COLO829 (cell line): ENCODE data around the gene S1PR4.

Experiments used
- DNase-seq: peaks from one replicate; pipeline ENCODE4 v3.0.0; 2012; ENCODE audit warnings: low spot score

The S1PR4 gene

GRCh38 chr19:3178377-3178972 is at the start of gene S1PR4:
Gene S1PR4 (plus strand): TSS chr19:3178769. CDS start chr19:3178793, 24 bp downstream.
- DNase-seq: no peak

GRCh38 chr19:3129112-3129511 is 49.5 kb upstream of the S1PR4 start:
- no peak for DNase-seq

- DNase-seq: no peak
These were observed 47.4 kb upstream of the S1PR4 start for GRCh38 chr19:3131168-3131567.

- no peak for DNase-seq
These were observed 45.4 kb upstream of the S1PR4 start for GRCh38 chr19:3132971-3133792.

GRCh38 chr19:3133793-3134116 is 44.8 kb upstream of the S1PR4 start:
- DNase-seq: no peak

- no peak for DNase-seq
These were observed 42.4 kb upstream of the S1PR4 start, which contains the start of gene GNA15 for GRCh38 chr19:3135961-3136683. Gene GNA15 (plus strand): TSS chr19:3136033. CDS start chr19:3136451, 418 bp downstream.

GRCh38 chr19:3136684-3137055 is 41.9 kb upstream of the S1PR4 start:
- DNase-seq: no peak

- DNase-seq: no peak
These were observed 41.5 kb upstream of the S1PR4 start for GRCh38 chr19:3137119-3137518.

GRCh38 chr19:3138268-3138667 is 40.3 kb upstream of the S1PR4 start:
- DNase-seq: no peak

- no peak for DNase-seq
These were observed 37.9 kb upstream of the S1PR4 start for GRCh38 chr19:3140667-3141038.

GRCh38 chr19:3142292-3142670 is 36.3 kb upstream of the S1PR4 start:
- peak; percentile 80 for DNase-seq

- DNase-seq: no peak
These were observed 35.7 kb upstream of the S1PR4 start for GRCh38 chr19:3142781-3143337.

GRCh38 chr19:3145909-3146676 is 32.5 kb upstream of the S1PR4 start:
- no peak for DNase-seq

- no peak for DNase-seq
These were observed 31.9 kb upstream of the S1PR4 start for GRCh38 chr19:3146677-3147100.

- DNase-seq: no peak
These were observed 30.1 kb upstream of the S1PR4 start for GRCh38 chr19:3148503-3148902.

GRCh38 chr19:3149089-3149488 is 29.5 kb upstream of the S1PR4 start:
- DNase-seq: no peak

GRCh38 chr19:3149526-3150505 is 28.8 kb upstream of the S1PR4 start:
- DNase-seq: no peak

- no peak for DNase-seq
These were observed 27.7 kb upstream of the S1PR4 start for GRCh38 chr19:3150739-3151329.

GRCh38 chr19:3151563-3152418 is 26.8 kb upstream of the S1PR4 start:
- DNase-seq: no peak

GRCh38 chr19:3152419-3152780 is 26.2 kb upstream of the S1PR4 start:
- no peak for DNase-seq
